SU-DHL-6 (cell line): Measurements from ENCODE around the gene DNAJC18.
A peak's percentile ranks its signal among the peaks of the same experiment; 100 is the strongest.

Source experiments
- H2AFZ ChIP-seq: fragments of 200-600 bp; sonication (generic); 2 replicates; pipeline ENCODE4 v1.6.1; 2014; ENCODE audit warnings: low read depth, mild to moderate bottlenecking, moderate library complexity, mixed read lengths, antibody characterized with exemption, low read length; ENCODE audit not compliant: severe bottlenecking
- H3F3A ChIP-seq: fragments of 200-600 bp; shearing (Covaris generic); 2 replicates; pipeline ENCODE4 v1.6.0; 2016; ENCODE audit warnings: antibody characterized with exemption, mild to moderate bottlenecking; ENCODE audit not compliant: insufficient read depth
- H3K27ac ChIP-seq: fragments of 200-600 bp; sonication (generic); 2 replicates; pipeline ENCODE4 v1.5.1; 2016; ENCODE audit warnings: low read depth, mild to moderate bottlenecking, low read length, moderate library complexity, mixed read lengths
- H3K27me3 ChIP-seq: fragments of 200-600 bp; sonication (generic), shearing (Covaris generic); 2 replicates; pipeline ENCODE4 v1.6.0; 2014; ENCODE audit warnings: mild to moderate bottlenecking, low read length
- H3K36me3 ChIP-seq: fragments of 200-600 bp; sonication (generic); 2 replicates; pipeline ENCODE4 v1.6.1; 2014; ENCODE audit warnings: mild to moderate bottlenecking, low read length, mixed read lengths
- H3K4me2 ChIP-seq: fragments of 300-600, 200-600 bp; shearing (Covaris generic), sonication (generic); 2 replicates; pipeline ENCODE4 v1.6.0; 2014; ENCODE audit warnings: low read length, low read depth, mild to moderate bottlenecking; ENCODE audit not compliant: poor library complexity, severe bottlenecking
- H3K4me3 ChIP-seq: fragments of 200-600 bp; sonication (generic); 2 replicates; pipeline ENCODE4 v1.5.1; 2014; ENCODE audit warnings: antibody characterized with exemption, low read length, mild to moderate bottlenecking, mixed read lengths; ENCODE audit not compliant: insufficient read depth, poor library complexity, severe bottlenecking
- H3K79me2 ChIP-seq: fragments of 200-600 bp; sonication (generic); 2 replicates; pipeline ENCODE4 v1.6.1; 2014; ENCODE audit warnings: mild to moderate bottlenecking, low read length, moderate library complexity; ENCODE audit not compliant: insufficient read depth
- H3K9ac ChIP-seq: fragments of 200-600 bp; sonication (generic); 2 replicates; pipeline ENCODE4 v1.7.0; 2014; ENCODE audit warnings: mild to moderate bottlenecking, low read length
- H3K9me2 ChIP-seq: fragments of 200-600 bp; sonication (generic); replicated peaks from 2 replicates; pipeline ENCODE4 v1.6.1; 2014; ENCODE audit warnings: low read length; ENCODE audit not compliant: insufficient read depth
- H3K9me3 ChIP-seq: fragments of 200-600 bp; sonication (generic); 2 replicates; pipeline ENCODE4 v1.6.1; 2014; ENCODE audit warnings: low read length, mixed read lengths; ENCODE audit not compliant: insufficient read depth
- H4K20me1 ChIP-seq: fragments of 200-600 bp; sonication (generic); 2 replicates; pipeline ENCODE4 v1.6.1; 2014; ENCODE audit warnings: low read depth, mild to moderate bottlenecking, antibody characterized with exemption, low read length, moderate library complexity, mixed read lengths
- CTCF ChIP-seq: fragments of 200-600 bp; sonication (generic); IDR thresholded peaks from one replicate; pipeline ENCODE4 v1.5.1; 2017; ENCODE audit warnings: antibody characterized with exemption, mild to moderate bottlenecking, low read length, moderate library complexity; ENCODE audit not compliant: insufficient read depth, poor library complexity, severe bottlenecking
- EZH2phosphoT487 ChIP-seq: fragments of 200-600 bp; sonication (generic), shearing (Covaris generic); conservative IDR thresholded peaks from 2 replicates; pipeline ENCODE4 v1.6.1; 2018; ENCODE audit warnings: mild to moderate bottlenecking, antibody characterized with exemption, low read length, moderate library complexity, mixed read lengths

Gene DNAJC18

GRCh38 chr5:139393497-139394122 lies 45.7 kb downstream of the DNAJC18 start:
- Histone ChIP-seq H3K9ac (peak overlapping the region; percentile 77), H3K4me2 (peak overlapping the region; percentile 88), H3K27ac (peak overlapping the region; percentile 93), H4K20me1 (no peaks in the 10 kb centered on the region), H3K27me3 (no peaks in the 10 kb centered on the region), H3K9me2 (no peaks in the 10 kb centered on the region), H2AFZ (peak overlapping the region; percentile 88), H3K4me3 (peak overlapping the region; percentile 59), H3K36me3 (no peaks in the 10 kb centered on the region), H3K9me3 (no peaks in the 10 kb centered on the region), H3F3A (peaks cover 22% of the 10 kb centered on the region), H3K79me2 (peaks cover 28% of the 10 kb centered on the region)
- TF ChIP-seq CTCF (no peak), EZH2phosphoT487 (no peak)

- Histone ChIP-seq H3K4me2 (peak overlapping the region; percentile 88), H3K79me2 (peaks cover 28% of the 10 kb centered on the region)
These were observed 46.4 kb downstream of the DNAJC18 start for GRCh38 chr5:139392678-139393496.

GRCh38 chr5:139392324-139392677 lies 47.0 kb downstream of the DNAJC18 start:
- no peaks in the 10 kb centered on the region for H3K36me3 ChIP-seq
- peak overlapping the region; percentile 88 for H3K4me2 ChIP-seq
- peaks cover 28% of the 10 kb centered on the region for H3K79me2 ChIP-seq
- no peaks in the 10 kb centered on the region for H3K27me3 ChIP-seq
- H3K9ac ChIP-seq, result peak overlapping the region; percentile 77
- TF ChIP-seq EZH2phosphoT487 (no peak), CTCF (no peak)
- no peaks in the 10 kb centered on the region for H3K9me3 ChIP-seq
- no peaks in the 10 kb centered on the region for H3K9me2 ChIP-seq
- peak overlapping the region; percentile 93 for H3K27ac ChIP-seq
- no peaks in the 10 kb centered on the region for H4K20me1 ChIP-seq
- peak overlapping the region; percentile 59 for H3K4me3 ChIP-seq
- H3F3A ChIP-seq, result peaks cover 35% of the 10 kb centered on the region
- peak overlapping the region; percentile 57 for H2AFZ ChIP-seq

More at GRCh38 chr5:139392678-139393496, 46.4 kb downstream of the DNAJC18 start:
- TF ChIP-seq CTCF (peak; percentile 58), EZH2phosphoT487 (no peak)
- peak overlapping the region; percentile 93 for H3K27ac ChIP-seq
- H3K4me3 ChIP-seq, result peak overlapping the region; percentile 59
- H3K9ac ChIP-seq, result peak overlapping the region; percentile 77
- H3K27me3 ChIP-seq, result no peaks in the 10 kb centered on the region
- H3F3A ChIP-seq, result peaks cover 29% of the 10 kb centered on the region
- no peaks in the 10 kb centered on the region for H3K36me3 ChIP-seq
- no peaks in the 10 kb centered on the region for H3K9me2 ChIP-seq
- peak overlapping the region; percentile 88 for H2AFZ ChIP-seq
- H4K20me1 ChIP-seq, result no peaks in the 10 kb centered on the region
- H3K9me3 ChIP-seq, result no peaks in the 10 kb centered on the region
